Measurements from ENCODE around the gene UNC13D. TPM values are rescaled to one million over a fixed set of nuclear protein-coding genes. Genes with fewer than 3 reads are reported as not detected.

Gene UNC13D
- total RNA-seq, 2 experiments from 2014 or later, result 8.0 to 17.8 TPM

DNA sequence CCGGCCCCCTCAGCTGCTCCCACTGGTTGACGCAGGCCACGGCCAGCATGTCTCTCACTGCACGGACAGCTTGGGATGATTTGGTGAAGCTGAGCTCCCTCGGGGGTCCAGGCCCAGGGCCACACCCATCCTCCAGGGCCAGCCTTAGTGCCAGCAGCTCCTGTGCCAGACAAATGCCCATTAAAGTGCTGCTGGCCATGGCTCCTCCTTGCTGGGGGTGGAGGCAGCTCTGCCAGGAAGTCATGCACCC, 31.7 kb upstream of the UNC13D start:
- peak overlapping the region; percentile 82 for H3K27ac ChIP-seq (ENCODE audit: low read depth, low read length, poor library complexity, severe bottlenecking)
- TF ChIP-seq, protein P1, sequence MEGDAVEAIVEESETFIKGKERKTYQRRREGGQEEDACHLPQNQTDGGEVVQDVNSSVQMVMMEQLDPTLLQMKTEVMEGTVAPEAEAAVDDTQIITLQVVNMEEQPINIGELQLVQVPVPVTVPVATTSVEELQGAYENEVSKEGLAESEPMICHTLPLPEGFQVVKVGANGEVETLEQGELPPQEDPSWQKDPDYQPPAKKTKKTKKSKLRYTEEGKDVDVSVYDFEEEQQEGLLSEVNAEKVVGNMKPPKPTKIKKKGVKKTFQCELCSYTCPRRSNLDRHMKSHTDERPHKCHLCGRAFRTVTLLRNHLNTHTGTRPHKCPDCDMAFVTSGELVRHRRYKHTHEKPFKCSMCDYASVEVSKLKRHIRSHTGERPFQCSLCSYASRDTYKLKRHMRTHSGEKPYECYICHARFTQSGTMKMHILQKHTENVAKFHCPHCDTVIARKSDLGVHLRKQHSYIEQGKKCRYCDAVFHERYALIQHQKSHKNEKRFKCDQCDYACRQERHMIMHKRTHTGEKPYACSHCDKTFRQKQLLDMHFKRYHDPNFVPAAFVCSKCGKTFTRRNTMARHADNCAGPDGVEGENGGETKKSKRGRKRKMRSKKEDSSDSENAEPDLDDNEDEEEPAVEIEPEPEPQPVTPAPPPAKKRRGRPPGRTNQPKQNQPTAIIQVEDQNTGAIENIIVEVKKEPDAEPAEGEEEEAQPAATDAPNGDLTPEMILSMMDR (conservative IDR thresholded peaks at IDR 0.05; ENCODE audit: low read length), result no peak
- TF ChIP-seq EZH2phosphoT487 (IDR thresholded peaks at IDR 0.05; ENCODE audit: borderline replicate concordance, low read depth, low read length), result no peak
- peak overlapping the region; percentile 91 for H3K4me2 ChIP-seq (ENCODE audit: low read length)
- CTCF ChIA-PET (ENCODE audit: unreplicated experiment), result interaction anchor here (0.6 to 1.3 kb wide), 9 partner anchors 11 to 625 kb away, joined by 3 to 6 read pairs (median 4); no protein-coding TSS in a partner anchor
- H2AFZ ChIP-seq (ENCODE audit: low read length), result peak overlapping the region; percentile 70
- 0 out of 2 replicates have a peak, but pooled peaks cover 7% of the 10 kb centered on the region for H3K36me3 ChIP-seq (ENCODE audit: insufficient read depth, low read length)
- POLR2A ChIA-PET, result interaction anchor here (0.6 to 3.5 kb wide), 12 partner anchors 9 to 892 kb away, joined by 3 to 28 read pairs (median 5); partner anchors contain the start of gene WBP2
- no peaks in the 10 kb centered on the region for H4K20me1 ChIP-seq (ENCODE audit: insufficient read depth, low read length)
- H3K9me2 ChIP-seq (ENCODE audit: insufficient read depth, low read length), result no peaks in the 10 kb centered on the region
- no peaks in the 10 kb centered on the region for H3K79me2 ChIP-seq (ENCODE audit: insufficient read depth, low read depth, low read length)
- intact Hi-C loops (cut with micrococcal nuclease; ENCODE audit: unreplicated experiment), result loop anchor here (1.0 kb wide), 3 partner anchors 20 to 103 kb away; partner anchors contain the start of genes ACOX1, TEN1, TRIM65 and WBP2
- no peak for DNase-seq (ENCODE audit: low spot score)
- no peaks in the 10 kb centered on the region for H3K9me3 ChIP-seq (ENCODE audit: low read length)
- peak overlapping the region; percentile 71 for H3K4me3 ChIP-seq (ENCODE audit: low read depth, low read length, poor library complexity, severe bottlenecking)
- no TSS peak for BruUV-seq (replicated peaks)
- peaks cover 41% of the 10 kb centered on the region for H3K4me1 ChIP-seq (ENCODE audit: insufficient read depth, low read length, poor library complexity, severe bottlenecking)

DNA sequence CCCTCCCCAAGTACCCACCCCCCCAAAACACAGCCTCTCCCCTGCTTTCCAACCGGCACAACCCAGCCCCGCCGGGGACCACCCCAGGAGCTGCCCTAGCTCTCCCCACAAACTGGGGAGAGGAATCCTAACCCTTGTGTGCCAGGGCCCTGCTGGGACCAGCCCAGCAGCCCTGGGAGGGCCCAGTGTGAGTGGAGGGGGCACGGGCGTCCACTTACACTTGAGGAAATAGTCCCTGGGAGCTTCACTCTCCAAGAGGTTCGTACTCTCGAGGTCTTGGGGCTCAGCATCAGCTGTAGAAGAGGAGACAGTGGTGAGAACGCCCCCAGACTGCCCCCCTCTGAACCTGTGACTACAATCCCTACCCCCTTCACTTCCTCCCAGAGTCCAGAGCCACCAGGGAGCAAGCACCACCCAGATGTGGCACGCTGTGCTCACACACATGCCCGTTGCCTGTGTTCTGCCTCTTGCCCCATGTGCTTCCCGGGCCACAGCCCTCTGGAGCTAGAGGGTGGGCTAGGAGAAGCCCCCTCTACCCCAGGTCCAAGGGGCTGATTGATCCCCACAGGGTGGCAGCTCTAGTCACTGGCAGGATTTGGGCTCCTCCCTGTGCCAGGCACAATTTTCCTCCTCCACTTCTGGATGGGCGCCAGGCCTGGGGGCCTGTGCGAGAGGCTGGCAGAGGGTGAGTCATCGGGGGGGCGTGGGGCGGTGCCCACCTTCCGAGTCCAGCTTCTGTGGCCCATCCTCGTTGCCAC, 31.2 kb upstream of the UNC13D start:
- Histone ChIP-seq H3K4me1 (ENCODE audit: insufficient read depth, low read length, poor library complexity, severe bottlenecking) (peaks cover 41% of the 10 kb centered on the region), H3K27ac (ENCODE audit: low read depth, low read length, poor library complexity, severe bottlenecking) (peak overlapping the region; percentile 82), H3K79me2 (ENCODE audit: insufficient read depth, low read depth, low read length) (no peaks in the 10 kb centered on the region), H3K4me3 (ENCODE audit: low read depth, low read length, poor library complexity, severe bottlenecking) (peak overlapping the region; percentile 71), H2AFZ (ENCODE audit: low read length) (peak overlapping the region; percentile 70), H3K9me2 (ENCODE audit: insufficient read depth, low read length) (no peaks in the 10 kb centered on the region), H3K36me3 (ENCODE audit: insufficient read depth, low read length) (0 out of 2 replicates have a peak, but pooled peaks cover 7% of the 10 kb centered on the region), H3K9me3 (ENCODE audit: low read length) (no peaks in the 10 kb centered on the region), H4K20me1 (ENCODE audit: insufficient read depth, low read length) (no peaks in the 10 kb centered on the region), H3K4me2 (ENCODE audit: low read length) (peak overlapping the region; percentile 91)
- no TSS peak for BruUV-seq (replicated peaks)
- DNase-seq (ENCODE audit: low spot score), result no peak
- intact Hi-C loops (cut with micrococcal nuclease; ENCODE audit: unreplicated experiment), result no loop called here
- TF ChIP-seq, protein P1 (conservative IDR thresholded peaks at IDR 0.05; ENCODE audit: low read length), result no peak
- no peak for TF ChIP-seq EZH2phosphoT487 (IDR thresholded peaks at IDR 0.05; ENCODE audit: borderline replicate concordance, low read depth, low read length)
- ChIA-PET POLR2A (interaction anchor here (0.6 to 3.5 kb wide), 13 partner anchors 8 to 892 kb away, joined by 3 to 28 read pairs (median 5); partner anchors contain the start of gene WBP2), CTCF (ENCODE audit: unreplicated experiment) (interaction anchor here (0.6 to 1.3 kb wide), 11 partner anchors 11 to 625 kb away, joined by 3 to 17 read pairs (median 4); no protein-coding TSS in a partner anchor)

Data from OCI-LY7 (cell line).